H9 (cell line): ENCODE results near the gene GHRHR. TPM values are rescaled to one million over a fixed set of nuclear protein-coding genes. Genes with fewer than 3 reads are reported as not detected.

Experiments
- DNase-seq: peaks from one replicate; pipeline ENCODE4 v3.0.0-alpha.2; 2017
- H2AFZ ChIP-seq: one replicate; pipeline ENCODE4 v1.6.1; 2013; ENCODE audit warnings: mild to moderate bottlenecking, low read length, control low read depth, moderate library complexity
- H2AK5ac ChIP-seq: 2 replicates; pipeline ENCODE4 v1.6.1; 2013; ENCODE audit warnings: low read length, control low read depth, mixed read lengths; ENCODE audit not compliant: insufficient read length
- H2BK120ac ChIP-seq: one replicate; pipeline ENCODE4 v1.6.1; 2013; ENCODE audit warnings: low read depth, mild to moderate bottlenecking, low read length, control low read depth, inconsistent platforms; ENCODE audit not compliant: poor library complexity, severe bottlenecking
- H2BK12ac ChIP-seq: 2 replicates; pipeline ENCODE4 v1.6.1; 2013; ENCODE audit warnings: low read length, control low read depth, mixed read lengths, low read depth; ENCODE audit not compliant: insufficient read length
- H2BK15ac ChIP-seq: 2 replicates; pipeline ENCODE4 v1.6.1; 2013; ENCODE audit warnings: low read depth, low read length, control low read depth
- H2BK20ac ChIP-seq: one replicate; pipeline ENCODE4 v1.6.1; 2013; ENCODE audit warnings: low read depth, mild to moderate bottlenecking, low read length, control low read depth, inconsistent platforms; ENCODE audit not compliant: poor library complexity, severe bottlenecking
- H2BK5ac ChIP-seq: 2 replicates; pipeline ENCODE4 v1.6.1; 2013; ENCODE audit warnings: low read length, control low read depth, mixed read lengths; ENCODE audit not compliant: insufficient read length
- H3K14ac ChIP-seq: 2 replicates; pipeline ENCODE4 v1.6.1; 2013; ENCODE audit warnings: low read length, control low read depth; ENCODE audit not compliant: insufficient read depth
- H3K18ac ChIP-seq: 2 replicates; pipeline ENCODE4 v1.6.1; 2013; ENCODE audit warnings: low read depth, mild to moderate bottlenecking, mixed read lengths, low read length, control low read depth; ENCODE audit not compliant: insufficient read length
- H3K23ac ChIP-seq: 2 replicates; pipeline ENCODE4 v1.6.1; 2013; ENCODE audit warnings: low read length, control low read depth, mixed read lengths, low read depth; ENCODE audit not compliant: insufficient read length
- H3K23me2 ChIP-seq: 2 replicates; pipeline ENCODE4 v1.6.1; 2013; ENCODE audit warnings: low read depth, mild to moderate bottlenecking, mixed read lengths, low read length, control low read depth; ENCODE audit not compliant: insufficient read length, poor library complexity, severe bottlenecking
- H3K27ac ChIP-seq: 2 replicates; pipeline ENCODE4 v1.5.1; 2013; ENCODE audit warnings: low read length, control low read depth, mixed read lengths, low read depth; ENCODE audit not compliant: insufficient read length
- H3K27me3 ChIP-seq: 2 replicates; pipeline ENCODE4 v1.6.1; 2013; ENCODE audit warnings: low read length, control low read depth, inconsistent platforms; ENCODE audit not compliant: insufficient read depth
- H3K4ac ChIP-seq: 2 replicates; pipeline ENCODE4 v1.6.1; 2013; ENCODE audit warnings: low read depth, mild to moderate bottlenecking, control low read depth, inconsistent platforms, low read length, moderate library complexity
- H3K4me1 ChIP-seq: 2 replicates; pipeline ENCODE4 v1.6.1; 2013; ENCODE audit warnings: low read length, control low read depth, inconsistent platforms; ENCODE audit not compliant: insufficient read depth
- H3K4me2 ChIP-seq: 2 replicates; pipeline ENCODE4 v1.6.1; 2013; ENCODE audit warnings: low read length, control low read depth, mixed read lengths; ENCODE audit not compliant: insufficient read length, insufficient read depth
- H3K56ac ChIP-seq: 2 replicates; pipeline ENCODE4 v1.6.1; 2013; ENCODE audit warnings: low read depth, mild to moderate bottlenecking, mixed read lengths, low read length, control low read depth; ENCODE audit not compliant: insufficient read length
- H3K79me1 ChIP-seq: 2 replicates; pipeline ENCODE4 v1.6.1; 2013; ENCODE audit warnings: low read depth, mild to moderate bottlenecking, moderate library complexity, low read length, control low read depth, inconsistent platforms; ENCODE audit not compliant: insufficient read depth, poor library complexity, severe bottlenecking
- H3K79me2 ChIP-seq: 2 replicates; pipeline ENCODE4 v1.6.1; 2013; ENCODE audit warnings: low read length, control low read depth, inconsistent platforms; ENCODE audit not compliant: insufficient read depth
- H3K9ac ChIP-seq: 2 replicates; pipeline ENCODE4 v1.6.1; 2013; ENCODE audit warnings: low read length, control low read depth, mixed read lengths; ENCODE audit not compliant: insufficient read length; ENCODE audit errors: extremely low read depth
- H3K9me3 ChIP-seq: one replicate; pipeline ENCODE4 v1.6.1; 2013; ENCODE audit warnings: low read depth, low read length, inconsistent platforms; ENCODE audit not compliant: control insufficient read depth
- H3T11ph ChIP-seq: one replicate; pipeline ENCODE4 v1.6.1; 2013; ENCODE audit warnings: mild to moderate bottlenecking, low read length, control low read depth, inconsistent platforms
- H4K20me1 ChIP-seq: one replicate; pipeline ENCODE4 v1.6.1; 2013; ENCODE audit not compliant: control insufficient read depth, insufficient read length, insufficient read depth
- H4K5ac ChIP-seq: 2 replicates; pipeline ENCODE4 v1.6.1; 2013; ENCODE audit warnings: low read depth, mild to moderate bottlenecking, mixed read lengths, low read length, control low read depth; ENCODE audit not compliant: insufficient read length
- H4K8ac ChIP-seq: replicated peaks from 2 replicates; pipeline ENCODE4 v1.6.1; 2013; ENCODE audit warnings: low read length, control low read depth, mixed read lengths, low read depth; ENCODE audit not compliant: insufficient read length
- H4K91ac ChIP-seq: 2 replicates; pipeline ENCODE4 v1.6.1; 2013; ENCODE audit warnings: low read depth, mild to moderate bottlenecking, moderate library complexity, mixed read lengths, low read length, control low read depth; ENCODE audit not compliant: insufficient read length
- H3K27ac Mint-ChIP-seq, 3 experiments: 2 replicates in 2 of 3; 3 replicates in 1 of 3; pipeline ENCODE4 v1.8.0; 2020 to 2021; ENCODE audit warnings: mixed read lengths in 3 of 3, mild to moderate bottlenecking in 1 of 3, moderate library complexity in 1 of 3
- H3K27me3 Mint-ChIP-seq: 2 replicates; pipeline ENCODE4 v1.8.0; 2021; ENCODE audit warnings: low read depth, mild to moderate bottlenecking, moderate library complexity, mixed read lengths
- H3K36me3 Mint-ChIP-seq, 3 experiments: 2 replicates in 2 of 3; 3 replicates in 1 of 3; pipeline ENCODE4 v1.8.0; 2020 to 2021; ENCODE audit warnings: low read depth in 3 of 3, mixed read lengths in 3 of 3; ENCODE audit not compliant: insufficient read depth in 1 of 3
- H3K4me1 Mint-ChIP-seq, 2 experiments: 2 replicates each; pipeline ENCODE4 v1.8.0; 2020; ENCODE audit warnings: mixed read lengths in 2 of 2
- H3K4me3 Mint-ChIP-seq, 2 experiments: 2 replicates in 1 of 2; 3 replicates in 1 of 2; pipeline ENCODE4 v1.8.0; 2020 to 2021; ENCODE audit warnings: mild to moderate bottlenecking in 2 of 2, mixed read lengths in 2 of 2, moderate library complexity in 1 of 2
- H3K9me3 Mint-ChIP-seq, 2 experiments: 2 replicates in 1 of 2; 3 replicates in 1 of 2; pipeline ENCODE4 v1.8.0; 2020; ENCODE audit warnings: mild to moderate bottlenecking in 2 of 2, mixed read lengths in 2 of 2, moderate library complexity in 1 of 2
- CTCF ChIP-seq: fragments of 200-600 bp; sonication (generic); conservative IDR thresholded peaks from 3 replicates; pipeline ENCODE4 v1.8.0; 2021; ENCODE audit warnings: antibody characterized with exemption, mild to moderate bottlenecking
- WGBS: extraction: QIAGEN DNeasy Blood & Tissue Kit; methylation state at CpG from one replicate; pipeline ENCODE4 v1.1.7; 2013; ENCODE audit warnings: missing lambda C conversion rate, low lambda C conversion rate, mixed read lengths; ENCODE audit not compliant: insufficient read length; ENCODE audit errors: extremely low coverage; 5-methylcytosine and 5-hydroxymethylcytosine counted together
- total RNA-seq: library from RNA; stranded (reverse); gene quantifications from 2 replicates; pipeline ENCODE4 v1.2.1, GENCODE V29; 2021

GHRHR gene
- total RNA-seq, 1 experiment from 2014 or later: 7.4 TPM

GRCh38 chr7:30923774-30924413 lies 39.9 kb upstream of the GHRHR start:
- H3K4ac ChIP-seq: no peak overlapping the region
- WGBS: no CpG with 5 or more reads among the region's 13 CpGs
- no peak overlapping the region for H3K18ac ChIP-seq
- no peak overlapping the region for H3K9ac ChIP-seq
- Mint-ChIP-seq H3K4me3 (no peak overlapping the region), H3K36me3 (no peaks in the 10 kb centered on the region), H3K4me1 (peaks cover 0 to 6% of the 10 kb centered on the region in 2 experiments; a peak in 2 of 4 replicates), H3K27me3 (peaks cover 27% of the 10 kb centered on the region), H3K9me3 (no peaks in the 10 kb centered on the region; a peak in 1 of 5 replicates), H3K27ac (no peak overlapping the region)
- no peaks in the 10 kb centered on the region for H4K20me1 ChIP-seq
- H2BK15ac ChIP-seq: no peak overlapping the region
- H2AFZ ChIP-seq: no peak overlapping the region
- no peak overlapping the region for H3T11ph ChIP-seq
- H3K9me3 ChIP-seq: no peaks in the 10 kb centered on the region
- H3K56ac ChIP-seq: no peak overlapping the region
- H3K79me2 ChIP-seq: no peaks in the 10 kb centered on the region
- TF ChIP-seq CTCF: no peak
- H2AK5ac ChIP-seq: no peak overlapping the region
- DNase-seq: peak; percentile 22
- H3K4me1 ChIP-seq: no peaks in the 10 kb centered on the region
- no peak overlapping the region for H2BK12ac ChIP-seq
- H3K79me1 ChIP-seq: no peaks in the 10 kb centered on the region
- no peak overlapping the region for H2BK5ac ChIP-seq
- H4K8ac ChIP-seq: no peak overlapping the region
- H4K5ac ChIP-seq: no peak overlapping the region
- no peaks in the 10 kb centered on the region for H3K27me3 ChIP-seq
- H3K4me2 ChIP-seq: no peak overlapping the region
- no peaks in the 10 kb centered on the region for H3K23me2 ChIP-seq
- H2BK120ac ChIP-seq: no peak overlapping the region
- no peak overlapping the region for H4K91ac ChIP-seq
- H3K23ac ChIP-seq: no peak overlapping the region
- H3K27ac ChIP-seq: no peak overlapping the region
- H2BK20ac ChIP-seq: no peak overlapping the region
- no peak overlapping the region for H3K14ac ChIP-seq
